ENCODE data around the gene MZF1.

MZF1 gene

DNA sequence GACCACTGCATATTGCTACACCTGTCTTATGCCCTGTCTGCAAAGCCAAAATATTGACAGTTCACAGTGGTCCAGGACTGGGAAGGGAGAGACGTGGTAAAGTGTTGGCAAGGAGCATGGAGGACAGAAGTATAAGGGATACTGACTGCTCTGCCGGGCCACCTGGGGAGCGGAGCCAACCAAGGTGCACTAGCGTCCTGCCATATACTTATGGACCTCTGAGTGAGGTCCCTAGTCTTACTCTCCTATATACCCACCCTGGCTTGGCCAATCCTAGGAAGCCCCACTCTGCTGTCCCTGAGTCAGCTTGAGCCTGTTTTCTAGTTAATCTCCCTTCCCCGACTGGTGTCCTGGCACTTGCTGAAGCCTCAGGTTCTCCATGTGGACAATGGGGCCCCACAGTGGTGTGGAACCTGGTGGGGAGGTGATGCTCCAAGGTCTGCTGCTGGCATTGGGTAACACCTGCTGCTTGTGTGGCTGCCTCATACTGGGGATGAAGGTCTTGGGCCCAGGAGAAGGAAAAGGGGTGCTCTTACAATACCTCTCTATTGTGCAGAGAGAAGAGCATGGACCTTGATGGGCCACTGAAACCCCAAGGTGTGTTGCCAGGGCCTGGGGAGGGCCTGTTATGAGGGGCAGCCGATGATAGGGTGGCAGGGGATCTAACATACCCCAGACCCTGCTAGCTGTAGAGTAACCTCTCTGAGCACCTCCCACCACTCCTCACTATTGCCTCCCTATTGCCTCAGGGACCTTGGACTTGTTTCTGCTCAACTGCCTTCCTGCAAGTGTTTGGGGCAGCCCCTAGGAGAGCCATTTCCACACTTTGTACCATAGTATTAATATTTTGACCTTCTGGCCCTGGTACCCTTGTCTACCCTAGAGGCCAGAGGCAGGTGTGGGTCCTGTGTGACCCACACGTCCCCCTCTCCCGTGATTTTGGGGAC is 36.0 kb downstream of the MZF1 start:
- TF ChIP-seq, protein P1, sequence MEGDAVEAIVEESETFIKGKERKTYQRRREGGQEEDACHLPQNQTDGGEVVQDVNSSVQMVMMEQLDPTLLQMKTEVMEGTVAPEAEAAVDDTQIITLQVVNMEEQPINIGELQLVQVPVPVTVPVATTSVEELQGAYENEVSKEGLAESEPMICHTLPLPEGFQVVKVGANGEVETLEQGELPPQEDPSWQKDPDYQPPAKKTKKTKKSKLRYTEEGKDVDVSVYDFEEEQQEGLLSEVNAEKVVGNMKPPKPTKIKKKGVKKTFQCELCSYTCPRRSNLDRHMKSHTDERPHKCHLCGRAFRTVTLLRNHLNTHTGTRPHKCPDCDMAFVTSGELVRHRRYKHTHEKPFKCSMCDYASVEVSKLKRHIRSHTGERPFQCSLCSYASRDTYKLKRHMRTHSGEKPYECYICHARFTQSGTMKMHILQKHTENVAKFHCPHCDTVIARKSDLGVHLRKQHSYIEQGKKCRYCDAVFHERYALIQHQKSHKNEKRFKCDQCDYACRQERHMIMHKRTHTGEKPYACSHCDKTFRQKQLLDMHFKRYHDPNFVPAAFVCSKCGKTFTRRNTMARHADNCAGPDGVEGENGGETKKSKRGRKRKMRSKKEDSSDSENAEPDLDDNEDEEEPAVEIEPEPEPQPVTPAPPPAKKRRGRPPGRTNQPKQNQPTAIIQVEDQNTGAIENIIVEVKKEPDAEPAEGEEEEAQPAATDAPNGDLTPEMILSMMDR (IDR thresholded peaks at IDR 0.05; ENCODE audit: low read depth, low read length, missing control alignments): no peak
- no peak overlapping the region for H3K4me3 ChIP-seq (ENCODE audit: low read depth, low read length)
- no peak for DNase-seq (ENCODE audit: low read depth)
- in situ Hi-C loops (cut with HindIII; ENCODE audit: low sequenced_read_pairs): no loop called here

DNA sequence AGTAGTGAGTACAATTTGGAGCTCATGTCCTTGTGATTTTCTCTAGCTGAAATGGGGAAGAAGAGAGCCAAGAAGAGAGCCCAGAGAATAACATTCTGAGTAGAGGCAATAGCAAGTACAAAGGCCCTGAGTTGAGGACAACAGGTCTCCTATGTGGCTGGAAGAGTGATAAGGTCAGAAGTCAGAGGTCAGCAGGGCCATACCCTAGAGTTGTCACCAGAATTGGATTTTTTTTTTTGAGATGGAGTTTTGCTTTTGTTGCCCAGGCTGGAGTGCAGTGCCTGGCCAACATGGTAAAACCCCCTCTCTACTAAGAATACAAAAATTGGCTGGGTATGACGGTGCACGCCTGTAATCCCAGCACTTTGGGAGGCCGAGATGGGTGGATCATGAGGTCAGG is 37.3 kb downstream of the MZF1 start:
- H3K4me3 ChIP-seq (ENCODE audit: low read depth, low read length): no peak overlapping the region
- TF ChIP-seq, protein P1 (IDR thresholded peaks at IDR 0.05; ENCODE audit: low read depth, low read length, missing control alignments): no peak
- in situ Hi-C loops (cut with HindIII; ENCODE audit: low sequenced_read_pairs): no loop called here
- DNase-seq (ENCODE audit: low read depth): no peak

DNA sequence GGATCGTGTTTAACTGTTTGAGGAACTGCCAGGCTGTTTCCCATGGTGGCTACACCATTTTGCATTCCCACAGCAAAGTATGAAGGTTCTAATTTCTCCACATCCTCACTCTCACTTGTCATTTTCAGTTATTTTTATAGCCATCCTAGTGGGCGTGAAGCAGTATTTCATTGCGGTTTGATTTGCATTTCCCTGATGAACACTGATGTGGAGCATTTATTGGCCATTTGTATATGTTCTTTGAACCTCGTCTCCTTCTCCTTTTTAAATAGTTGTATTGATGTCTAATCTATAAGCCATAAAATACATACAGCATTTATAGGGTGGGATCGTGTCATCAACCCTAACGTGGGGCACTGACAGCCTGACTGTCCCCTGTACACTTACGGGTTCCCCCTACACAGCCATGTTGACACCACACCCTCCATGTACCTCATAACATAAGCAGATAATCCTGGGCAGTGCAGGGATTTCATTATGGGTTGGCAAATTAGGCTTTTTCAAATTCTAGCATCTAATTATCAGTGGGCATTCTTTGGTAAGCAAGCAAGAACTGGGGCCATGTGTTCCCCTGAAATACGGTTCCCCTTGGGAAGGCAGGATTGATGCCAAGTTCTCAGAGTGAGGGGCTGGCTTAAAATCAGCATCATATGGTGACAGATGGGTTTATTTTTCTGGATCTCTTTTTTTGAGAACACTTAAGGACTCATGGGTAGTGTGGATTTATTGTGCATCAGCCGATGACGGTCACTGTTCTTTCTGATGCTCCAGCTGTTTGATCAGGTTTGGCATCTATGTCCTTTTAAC is 41.9 kb downstream of the MZF1 start:
- in situ Hi-C loops (cut with HindIII; ENCODE audit: low sequenced_read_pairs): no loop called here
- TF ChIP-seq, protein P1 (IDR thresholded peaks at IDR 0.05; ENCODE audit: low read depth, low read length, missing control alignments): no peak

DNA sequence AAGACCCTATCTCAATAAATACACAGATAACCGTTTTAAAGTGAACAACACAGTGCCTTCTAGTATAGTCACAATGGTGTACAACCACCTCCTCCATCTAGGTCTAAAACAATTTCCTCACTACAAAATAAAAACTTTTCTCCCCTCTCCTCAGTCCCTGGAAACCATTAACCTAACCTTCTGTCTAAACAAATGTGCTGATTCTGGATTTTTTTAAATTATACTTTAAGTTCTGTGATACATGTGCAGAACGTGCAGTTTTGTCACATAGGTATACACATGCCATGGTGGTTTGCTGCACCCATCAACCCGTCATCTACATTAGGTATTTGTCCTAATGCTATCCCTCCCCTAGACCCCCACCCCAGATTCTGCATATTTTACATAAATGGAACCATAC is 43.7 kb downstream of the MZF1 start:
- in situ Hi-C loops (cut with HindIII; ENCODE audit: low sequenced_read_pairs): no loop called here
- TF ChIP-seq, protein P1 (IDR thresholded peaks at IDR 0.05; ENCODE audit: low read depth, low read length, missing control alignments): no peak
- DNase-seq (ENCODE audit: low read depth): no peak
- no peak overlapping the region for H3K4me3 ChIP-seq (ENCODE audit: low read depth, low read length)

More for the DNA sequence above, 41.9 kb downstream of the MZF1 start:
- no peak overlapping the region for H3K4me3 ChIP-seq (ENCODE audit: low read depth, low read length)
- no peak for DNase-seq (ENCODE audit: low read depth)

DNA sequence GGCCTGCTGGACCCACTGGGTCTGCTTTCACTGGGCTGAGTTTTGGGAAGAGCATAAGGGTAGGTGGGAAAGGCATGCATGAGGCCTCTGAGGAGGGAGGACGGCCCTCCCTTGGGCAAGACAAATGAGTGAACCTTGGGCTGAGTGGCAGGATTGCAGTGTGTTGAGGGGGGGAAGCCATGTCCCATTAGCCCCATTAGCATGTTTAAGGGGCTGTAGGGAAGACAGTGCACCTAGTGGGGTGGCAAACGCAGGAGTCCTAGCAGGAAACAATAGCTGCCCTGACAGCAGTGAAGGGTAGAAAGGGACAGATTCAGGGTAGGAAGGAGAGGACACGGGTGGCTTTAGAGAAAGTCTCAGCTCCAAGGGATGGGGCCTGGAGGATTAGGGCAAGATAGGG is 50.4 kb downstream of the MZF1 start:
- in situ Hi-C loops (cut with HindIII; ENCODE audit: low sequenced_read_pairs): no loop called here
- no peak overlapping the region for H3K4me3 ChIP-seq (ENCODE audit: low read depth, low read length)
- no peak for DNase-seq (ENCODE audit: low read depth)
- TF ChIP-seq, protein P1 (IDR thresholded peaks at IDR 0.05; ENCODE audit: low read depth, low read length, missing control alignments): no peak

DNA sequence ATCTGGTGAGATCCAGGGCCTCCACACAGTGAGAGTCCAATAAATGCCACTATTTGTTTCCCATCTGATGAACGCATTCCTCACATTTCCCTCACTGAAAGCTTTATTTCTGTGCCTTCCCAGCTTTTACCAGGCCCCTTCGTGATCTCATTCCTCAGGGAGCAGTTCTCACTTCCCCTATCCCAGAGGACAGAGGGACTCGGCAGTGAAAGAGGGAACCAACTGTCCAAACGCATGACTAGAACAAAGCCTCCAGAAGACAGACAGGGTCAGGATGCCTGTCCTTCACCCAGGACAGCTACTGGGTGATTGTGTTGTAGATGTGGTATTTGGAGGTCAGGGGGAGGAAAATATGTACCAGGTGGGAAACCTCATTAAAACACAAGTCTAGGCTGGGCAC is 51.5 kb downstream of the MZF1 start:
- in situ Hi-C loops (cut with HindIII; ENCODE audit: low sequenced_read_pairs): no loop called here
- no peak for DNase-seq (ENCODE audit: low read depth)
- H3K4me3 ChIP-seq (ENCODE audit: low read depth, low read length): no peak overlapping the region
- TF ChIP-seq, protein P1 (IDR thresholded peaks at IDR 0.05; ENCODE audit: low read depth, low read length, missing control alignments): no peak
